GM12892 (cell line): ENCODE data around the gene CYP4F22.

ENCODE experiments used
- POLR2A ChIP-seq: IDR thresholded peaks from 2 replicates; pipeline ENCODE4 v1.6.1; 2011; ENCODE audit warnings: low read depth, low read length, control low read depth
- TAF1 ChIP-seq: IDR thresholded peaks from 2 replicates; pipeline ENCODE4 v1.6.1; 2011; ENCODE audit warnings: low read depth, mild to moderate bottlenecking, control low read depth, low read length, borderline replicate concordance

GRCh38 chr19:15517778-15518177, 9.5 kb downstream of the CYP4F22 start:
- TF ChIP-seq POLR2A (no peak), TAF1 (no peak)
